ENCODE measurements around the gene PIGH. TPM values are rescaled to one million over a fixed set of nuclear protein-coding genes. Genes with fewer than 3 reads are reported as not detected.

The PIGH gene
- total and polyA plus RNA-seq, 10 of the 15 experiments (the other 5 are each of a cell fraction or from before 2014, with no cell fraction given) = 15.5 to 46.6 (median 22.3) TPM

- no peak for TF ChIP-seq RBBP5 (conservative IDR thresholded peaks at IDR 0.05)
Measured at GRCh38 chr14:67551123-67551522, 48.9 kb downstream of the PIGH start (continued).

GRCh38 chr14:67549734-67550133 is 50.3 kb downstream of the PIGH start:
- in situ Hi-C loops (cut with MboI) (no loop called here), intact Hi-C loops (cut with micrococcal nuclease; ENCODE audit: unreplicated experiment) (no loop called here)
- Histone ChIP-seq H3K36me3 (ENCODE audit: control insufficient read depth in 2 of 2, insufficient read depth in 2 of 2, low read length in 1 of 2) (no peaks in the 10 kb centered on the region), H3K9ac (ENCODE audit: control insufficient read depth, insufficient read depth, low read length) (no peak overlapping the region), H3K79me2 (ENCODE audit: control insufficient read depth, insufficient read depth, low read length) (no peaks in the 10 kb centered on the region), H3K27ac (ENCODE audit: control insufficient read depth, insufficient read depth) (no peak overlapping the region), H3K9me3 (replicated peaks; ENCODE audit: control insufficient read depth, insufficient read depth, low read length) (peaks cover under 1% of the 10 kb centered on the region; the same call in 2 of the 3 replicates), H3K4me2 (ENCODE audit: control insufficient read depth, insufficient read depth) (no peak overlapping the region), H3K4me1 (ENCODE audit: control insufficient read depth, insufficient read depth, low read length) (no peaks in the 10 kb centered on the region), H3K4me3 (no peak overlapping the region), H3K27me3 (replicated peaks in 1 of 2; ENCODE audit: control insufficient read depth in 2 of 2, insufficient read depth in 2 of 2, low read length in 1 of 2) (peaks cover 0 to 4% of the 10 kb centered on the region in 2 experiments; a peak in 3 of 4 replicates), H4K20me1 (ENCODE audit: control insufficient read depth, insufficient read depth) (no peaks in the 10 kb centered on the region), H2AFZ (ENCODE audit: control insufficient read depth, low read depth, low read length) (no peak overlapping the region)
- BruUV-seq (replicated peaks) = no TSS peak
- POLR2A ChIA-PET = no interaction called here
- DNase-seq (ENCODE audit: low read depth, low spot score) (no peak), ATAC-seq (no peak), FAIRE-seq (no peak)
- SMC1A ChIA-PET (ENCODE audit: uncharacterized antibody, unreplicated experiment) = interaction anchor here (0.6 to 0.8 kb wide), 2 partner anchors 28 to 122 kb away, joined by 3 to 4 read pairs; no protein-coding TSS in a partner anchor
- CTCF ChIA-PET = interaction anchor here (1.0 to 1.3 kb wide), 3 partner anchors 11 to 123 kb away, joined by 3 to 4 read pairs (median 4); no protein-coding TSS in a partner anchor
- RAD21 ChIA-PET (ENCODE audit: unreplicated experiment) = no interaction called here
- 40% methylated on average over 4 of the region's 4 CpGs for WGBS (ENCODE audit: insufficient coverage, insufficient replicate concordance, low lambda C conversion rate, missing lambda C conversion rate)
- TF ChIP-seq MYC (IDR thresholded peaks at IDR 0.05; ENCODE audit: insufficient read depth, insufficient read length, insufficient replicate concordance, low read length, severe bottlenecking) (no peak), SPI1 (IDR thresholded peaks at IDR 0.05; ENCODE audit: borderline replicate concordance, insufficient read depth, low read depth, low read length) (no peak), NR2F1 (conservative IDR thresholded peaks at IDR 0.05) (no peak), ZNF592 (IDR thresholded peaks at IDR 0.05) (no peak), SP1 (IDR thresholded peaks at IDR 0.05; ENCODE audit: low read depth, low read length) (no peak), ETV6 (conservative IDR thresholded peaks at IDR 0.05 in 1 of 2, IDR thresholded peaks at IDR 0.05 in 1 of 2; ENCODE audit: borderline replicate concordance in 1 of 2, low read depth in 1 of 2) (no peak), SMARCA5 (IDR thresholded peaks at IDR 0.05) (no peak), HCFC1 (IDR thresholded peaks at IDR 0.05; ENCODE audit: low read length) (no peak), KLF5 (IDR thresholded peaks at IDR 0.05; ENCODE audit: partially characterized antibody) (no peak), CEBPB (IDR thresholded peaks at IDR 0.05; ENCODE audit: borderline replicate concordance in 1 of 2, low read depth in 2 of 2, low read length in 2 of 2) (no peak), CTCF (IDR thresholded peaks at IDR 0.05 in 2 of 3, conservative IDR thresholded peaks at IDR 0.05 in 1 of 3; ENCODE audit: control insufficient read depth in 2 of 3, extremely low read depth in 1 of 3, insufficient read depth in 1 of 3, low read depth in 3 of 3, low read length in 3 of 3) (no peak), ATF7 (IDR thresholded peaks at IDR 0.05; ENCODE audit: low read depth) (no peak)
